SW480 (cell line): Measurements from ENCODE around the gene CCDC15.
"Not testable (repeated sequence)": the region's sequence is repeated elsewhere in the genome, so short reads cannot be mapped to it uniquely, and the experiment has no call there.

Source experiments
- DNase-seq: peaks from one replicate; pipeline ENCODE4 v3.0.0-alpha.2; 2016; ENCODE audit warnings: low spot score

Gene CCDC15

GRCh38 chr11:124941703-124942102 is 12.3 kb upstream of the CCDC15 start:
- DNase-seq, result no peak

- DNase-seq, result no peak
Measured at GRCh38 chr11:124942466-124943253, 11.3 kb upstream of the CCDC15 start.

- no peak for DNase-seq
Measured at GRCh38 chr11:124943254-124943616, 10.8 kb upstream of the CCDC15 start.

DNA sequence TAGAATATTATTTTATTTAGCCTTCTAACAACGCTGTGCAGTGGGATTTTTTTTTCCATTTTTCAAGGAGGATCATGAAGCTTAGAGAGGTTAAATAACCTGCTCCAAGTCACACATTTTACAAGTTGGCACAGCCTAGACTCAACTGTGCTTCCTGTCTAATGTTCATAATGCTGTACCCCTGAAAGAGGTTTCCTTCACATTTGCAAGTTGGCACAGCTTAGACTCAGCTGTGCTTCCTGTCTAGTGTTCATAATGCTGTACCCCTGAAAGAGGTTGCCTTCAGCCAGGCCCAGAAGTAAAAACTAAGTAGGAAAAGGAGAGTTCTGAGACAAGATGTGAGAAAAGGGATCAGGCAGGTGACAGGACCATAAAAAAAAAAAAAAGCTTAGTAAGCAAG is 10.3 kb upstream of the CCDC15 start:
- DNase-seq, result no peak

DNA sequence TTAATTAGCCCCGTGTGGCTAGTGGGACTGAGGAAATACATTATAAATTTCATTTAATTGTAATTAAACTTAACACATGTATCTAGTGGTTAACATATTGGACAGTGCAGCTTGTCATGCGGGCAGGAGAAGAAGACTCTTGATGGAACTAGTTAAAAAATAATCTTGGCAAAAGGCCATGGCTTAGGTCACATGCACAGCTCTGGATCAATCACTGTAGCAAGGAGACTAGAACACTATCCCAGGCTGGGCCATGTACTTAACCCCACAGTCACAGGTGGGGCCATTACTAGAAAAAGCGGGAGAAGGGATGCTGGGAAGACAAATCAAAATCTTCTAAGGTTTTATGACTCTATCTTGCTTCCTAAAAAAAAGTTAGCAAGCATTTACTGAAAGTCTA is 9.4 kb upstream of the CCDC15 start:
- no peak for DNase-seq

GRCh38 chr11:124945826-124946225 is 8.2 kb upstream of the CCDC15 start:
- DNase-seq, result no peak

- DNase-seq, result no peak
Measured at GRCh38 chr11:124946735-124947141, 7.3 kb upstream of the CCDC15 start.

- DNase-seq, result no peak
Measured at GRCh38 chr11:124950601-124951330, 3.2 kb upstream of the CCDC15 start.

GRCh38 chr11:124951341-124951740 is 2.7 kb upstream of the CCDC15 start:
- no peak for DNase-seq

DNA sequence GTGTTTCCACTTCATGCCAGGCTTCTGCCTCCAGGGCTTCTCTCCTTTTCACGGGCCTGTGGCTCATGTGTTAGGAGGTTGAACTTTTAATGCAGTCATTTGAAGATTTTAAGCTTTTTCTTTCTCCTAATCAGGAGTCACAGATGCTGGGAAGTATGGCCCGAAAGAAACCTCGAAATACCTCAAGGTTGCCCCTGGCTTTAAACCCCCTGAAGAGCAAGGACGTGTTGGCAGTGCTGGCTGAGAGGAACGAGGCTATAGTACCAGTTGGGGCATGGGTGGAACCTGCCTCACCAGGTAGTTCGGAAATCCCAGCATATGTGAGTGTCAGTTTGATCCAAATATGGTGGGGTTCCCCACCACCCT is 571 bp downstream of the CCDC15 start:
- DNase-seq, result no peak

DNA sequence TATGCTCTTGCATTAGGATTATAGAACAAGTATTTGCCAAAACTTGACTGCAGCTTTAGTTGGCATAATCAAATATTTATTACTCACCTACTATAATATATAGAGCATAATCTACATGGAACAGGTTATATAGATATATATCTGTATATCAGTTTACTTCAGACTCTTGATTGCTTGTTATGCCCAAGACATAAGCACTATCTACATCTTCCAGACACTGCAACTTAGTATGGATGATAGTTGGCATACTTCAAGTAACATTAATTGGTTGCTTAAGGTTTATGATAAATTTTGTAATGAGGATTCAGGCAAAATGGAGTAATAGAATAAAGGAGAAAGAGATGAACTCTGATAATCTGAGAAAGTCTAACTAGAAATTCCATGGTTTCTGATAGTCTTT is 1.0 kb downstream of the CCDC15 start:
- no peak for DNase-seq

GRCh38 chr11:124961972-124962609 is 8.1 kb downstream of the CCDC15 start:
- DNase-seq, result peak; percentile 78

DNA sequence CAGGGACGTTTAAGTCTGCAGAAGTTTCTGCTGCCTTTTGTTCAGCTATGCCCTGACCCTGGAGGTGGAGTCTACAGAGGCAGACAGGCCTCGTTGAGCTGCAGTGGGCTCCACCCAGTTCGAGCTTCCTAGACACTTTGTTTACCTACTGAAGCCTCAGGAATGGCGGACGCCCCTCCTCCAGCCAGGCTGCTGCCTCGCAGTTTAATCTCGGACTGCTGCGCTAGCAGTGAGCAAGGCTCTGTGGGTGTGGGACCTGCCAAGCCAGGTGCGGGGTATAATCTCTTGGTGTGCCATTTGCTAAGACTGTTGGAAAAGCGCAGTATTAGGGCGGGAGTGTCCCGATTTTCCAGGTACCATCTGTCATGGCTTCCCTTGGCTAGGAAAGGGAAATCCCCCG is 14.2 kb downstream of the CCDC15 start:
- not testable (repeated sequence) for DNase-seq

- peak; percentile 28 for DNase-seq
Measured at GRCh38 chr11:124970925-124971324, 16.9 kb downstream of the CCDC15 start.

DNA sequence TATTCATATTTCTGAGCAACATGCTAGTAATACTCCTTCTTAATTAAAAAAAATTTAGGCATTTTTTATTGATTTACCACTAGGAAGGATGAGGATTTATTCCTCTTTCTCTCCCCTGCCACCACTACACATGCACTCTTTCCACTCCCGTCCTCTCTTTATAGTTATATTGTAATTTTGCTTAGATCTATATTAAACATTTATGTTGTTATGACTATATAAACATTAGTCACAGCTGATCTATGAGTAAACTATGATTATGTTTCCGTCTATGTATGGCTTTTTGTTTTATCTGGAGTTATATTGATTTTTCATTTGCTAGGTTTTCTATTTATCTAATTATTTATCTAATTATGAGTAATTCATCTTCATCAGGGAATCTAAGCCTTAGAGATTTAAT is 17.8 kb downstream of the CCDC15 start:
- DNase-seq, result no peak

DNA sequence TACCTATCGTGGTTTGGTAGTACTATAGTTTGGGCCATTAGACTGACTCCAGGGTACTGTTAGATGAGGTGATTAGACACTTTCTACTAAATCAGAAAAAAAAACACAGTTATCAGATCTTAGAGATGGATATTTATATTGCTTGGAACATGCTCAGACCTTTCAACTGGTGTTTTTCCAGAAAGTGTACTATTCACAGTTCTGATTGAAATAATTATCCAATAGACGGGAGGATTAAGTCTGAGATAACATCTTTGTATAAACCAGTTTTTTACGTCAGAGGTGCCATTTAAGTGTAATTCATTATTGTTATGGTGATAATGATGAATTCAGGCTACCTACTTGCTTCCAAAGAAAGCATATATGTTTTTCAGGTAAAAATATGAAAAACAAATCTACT is 22.5 kb downstream of the CCDC15 start:
- DNase-seq, result no peak

- no peak for DNase-seq
Measured at GRCh38 chr11:124977006-124977405, 23.0 kb downstream of the CCDC15 start.

- no peak for DNase-seq
Measured at GRCh38 chr11:124978316-124978715, 24.3 kb downstream of the CCDC15 start.

GRCh38 chr11:124982043-124982442 is 28.0 kb downstream of the CCDC15 start:
- no peak for DNase-seq

DNA sequence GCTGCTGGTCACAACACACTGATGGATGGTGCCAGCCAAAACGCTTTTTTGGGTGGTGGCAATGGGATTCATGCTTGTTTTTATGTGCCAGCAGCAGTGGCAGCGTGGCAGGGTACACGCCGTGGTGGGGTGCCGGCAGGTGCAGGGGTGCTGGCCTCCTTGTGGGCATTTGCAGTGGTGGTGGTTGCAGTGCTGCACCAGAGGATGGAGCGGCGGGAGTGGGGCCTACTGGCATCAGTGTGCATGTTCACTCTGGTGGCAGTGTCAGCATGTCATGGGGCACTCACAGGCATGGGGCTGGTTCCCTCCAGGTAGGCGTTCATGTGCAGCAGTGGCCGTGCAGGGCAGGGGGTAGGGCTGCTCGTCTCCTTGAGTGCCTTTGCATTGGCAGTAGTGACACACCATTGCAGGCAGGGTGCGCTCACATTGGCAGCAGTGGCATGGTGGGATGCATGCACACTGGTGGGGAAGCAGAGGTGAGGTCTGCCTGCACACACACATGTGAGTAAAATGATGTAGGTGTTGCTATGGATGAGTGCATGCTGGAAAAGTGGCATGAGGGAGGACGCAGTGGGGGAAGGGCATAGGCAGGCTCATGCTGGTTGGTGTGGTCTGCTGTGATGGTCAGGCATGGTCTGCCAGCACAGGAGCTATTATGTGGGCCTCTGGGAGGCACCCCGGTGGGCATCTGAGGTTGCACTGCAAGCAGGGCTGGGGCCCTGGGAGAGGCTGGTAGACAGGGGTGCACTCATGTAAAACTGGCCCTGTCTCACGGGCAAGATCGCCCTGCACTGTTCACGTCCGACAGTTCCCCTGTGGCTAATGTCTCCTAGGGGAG is 29.9 kb downstream of the CCDC15 start:
- DNase-seq, result no peak

DNA sequence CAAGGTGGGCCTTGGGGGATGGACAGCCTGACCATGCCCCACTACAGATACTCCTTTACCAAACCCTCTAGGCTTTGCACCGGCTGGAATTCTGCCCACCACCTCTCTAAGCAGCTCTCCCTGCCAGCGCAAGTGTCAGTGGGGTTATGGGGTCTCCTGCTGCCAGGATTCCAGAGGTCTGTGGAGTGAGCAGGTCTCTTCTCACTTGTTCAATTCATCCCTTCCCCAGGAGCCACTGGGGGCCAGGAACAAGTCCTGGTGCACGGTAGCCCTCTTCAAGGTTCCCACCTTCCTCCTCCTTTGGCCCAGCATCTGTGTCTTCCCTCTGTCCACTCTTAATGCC is 30.5 kb downstream of the CCDC15 start:
- no peak for DNase-seq

DNA sequence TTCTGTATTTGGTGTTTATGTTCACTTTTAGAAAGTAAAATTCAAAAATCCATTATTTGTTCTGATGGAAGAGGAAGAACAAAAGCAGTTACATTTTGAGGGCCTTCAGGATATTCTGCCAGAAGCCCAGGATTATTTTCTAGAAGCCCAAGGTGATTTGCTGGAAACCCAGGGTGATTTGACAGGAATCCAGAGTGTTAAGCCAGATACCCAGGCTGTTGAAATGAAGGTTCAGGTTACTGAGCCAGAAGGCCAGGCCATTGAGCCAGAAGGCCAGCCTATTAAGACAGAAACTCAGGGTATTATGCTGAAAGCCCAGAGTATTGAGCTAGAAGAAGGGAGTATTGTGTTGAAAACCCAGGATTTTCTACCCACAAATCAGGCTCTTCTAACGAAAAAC is 33.1 kb downstream of the CCDC15 start:
- no peak for DNase-seq

- no peak for DNase-seq
Measured at GRCh38 chr11:124988063-124988462, 34.1 kb downstream of the CCDC15 start.
